ENCODE results near the gene CFAP70. TPM values are rescaled to one million over a fixed set of nuclear protein-coding genes. Genes with fewer than 3 reads are reported as not detected.
"Not testable (repeated sequence)": the region's sequence is repeated elsewhere in the genome, so short reads cannot be mapped to it uniquely, and the experiment has no call there.

The CFAP70 gene
- polyA plus RNA-seq, 4 donors, result 2.7 to 24.5 (median 14.5) TPM

GRCh38 chr10:73258612-73259011, 100.1 kb downstream of the CFAP70 start:
- not testable (repeated sequence) for DNase-seq (ENCODE audit: low read depth in 4 of 4, low spot score in 3 of 4)

GRCh38 chr10:73253225-73253555, 105.5 kb downstream of the CFAP70 start:
- no peak for DNase-seq (ENCODE audit: low read depth in 4 of 4, low spot score in 3 of 4)

- DNase-seq (ENCODE audit: low read depth in 4 of 4, low spot score in 3 of 4), result peak; percentile 91 to 95 (median 94)
Measured at GRCh38 chr10:73252445-73253224, 106.0 kb downstream of the CFAP70 start, which contains the start of gene MRPS16. MRPS16 (minus strand) TSS chr10:73252644; CDS start chr10:73252482, 162 bp downstream.

- DNase-seq (ENCODE audit: low read depth in 4 of 4, low spot score in 3 of 4), result no peak
Measured at GRCh38 chr10:73251683-73252444, 106.8 kb downstream of the CFAP70 start.

GRCh38 chr10:73248259-73248724, 110.4 kb downstream of the CFAP70 start:
- no peak for DNase-seq (ENCODE audit: low read depth in 4 of 4, low spot score in 3 of 4)

GRCh38 chr10:73247509-73248258, 111.0 kb downstream of the CFAP70 start:
- no peak for DNase-seq (ENCODE audit: low read depth in 4 of 4, low spot score in 3 of 4)

- peak; percentile 89 to 92 (median 90) for DNase-seq (ENCODE audit: low read depth in 4 of 4, low spot score in 3 of 4)
Measured at GRCh38 chr10:73246646-73247508, 111.8 kb downstream of the CFAP70 start, which contains the start of gene DNAJC9. DNAJC9 (minus strand) TSS chr10:73247255; CDS start chr10:73247189, 66 bp downstream.

- DNase-seq (ENCODE audit: low read depth in 4 of 4, low spot score in 3 of 4), result no peak
Measured at GRCh38 chr10:73246322-73246645, 112.4 kb downstream of the CFAP70 start.

- no peak for DNase-seq (ENCODE audit: low read depth in 4 of 4, low spot score in 3 of 4)
Measured at GRCh38 chr10:73244866-73245477, 113.7 kb downstream of the CFAP70 start.

- no peak for DNase-seq (ENCODE audit: low read depth in 4 of 4, low spot score in 3 of 4)
Measured at GRCh38 chr10:73239908-73240307, 118.8 kb downstream of the CFAP70 start.

- DNase-seq (ENCODE audit: low read depth in 4 of 4, low spot score in 3 of 4), result no peak
Measured at GRCh38 chr10:73238990-73239566, 119.6 kb downstream of the CFAP70 start.

GRCh38 chr10:73234695-73235094, 124.0 kb downstream of the CFAP70 start:
- DNase-seq (ENCODE audit: low read depth in 4 of 4, low spot score in 3 of 4), result no peak

- no peak for DNase-seq (ENCODE audit: low read depth in 4 of 4, low spot score in 3 of 4)
Measured at GRCh38 chr10:73233883-73234282, 124.8 kb downstream of the CFAP70 start.

GRCh38 chr10:73232887-73233286, 125.8 kb downstream of the CFAP70 start:
- DNase-seq (ENCODE audit: low read depth in 4 of 4, low spot score in 3 of 4), result no peak

GRCh38 chr10:73229567-73229966, 129.1 kb downstream of the CFAP70 start:
- no peak for DNase-seq (ENCODE audit: low read depth in 4 of 4, low spot score in 3 of 4)

- DNase-seq (ENCODE audit: low read depth in 4 of 4, low spot score in 3 of 4), result no peak
Measured at GRCh38 chr10:73228247-73228646, 130.4 kb downstream of the CFAP70 start.

GRCh38 chr10:73226663-73227062, 132.0 kb downstream of the CFAP70 start:
- no peak for DNase-seq (ENCODE audit: low read depth in 4 of 4, low spot score in 3 of 4)

GRCh38 chr10:73225518-73225917, 133.1 kb downstream of the CFAP70 start:
- no peak for DNase-seq (ENCODE audit: low read depth in 4 of 4, low spot score in 3 of 4)

GRCh38 chr10:73220989-73221388, 137.7 kb downstream of the CFAP70 start:
- DNase-seq (ENCODE audit: low read depth in 4 of 4, low spot score in 3 of 4), result no peak
